ENCODE results near the gene PDXDC1. TPM values are rescaled to one million over a fixed set of nuclear protein-coding genes. Genes with fewer than 3 reads are reported as not detected.
"Not testable (repeated sequence)": the region's sequence is repeated elsewhere in the genome, so short reads cannot be mapped to it uniquely, and the experiment has no call there.

The PDXDC1 gene
- total RNA-seq, 2 experiments from 2014 or later, result 46.4 to 46.6 TPM

GRCh38 chr16:15037003-15037402, 62.2 kb downstream of the PDXDC1 start:
- no peaks in the 10 kb centered on the region for H3K27me3 Mint-ChIP-seq (ENCODE audit: low read depth)
- H3K9me3 Mint-ChIP-seq (ENCODE audit: insufficient read depth), result no peaks in the 10 kb centered on the region
- H3K27ac Mint-ChIP-seq, result no peak overlapping the region
- ChIA-PET POLR2A (no interaction called here), CTCF (interaction anchor here (1.2 kb wide), 1 partner anchor 15 kb away, joined by 3 read pairs; no protein-coding TSS in a partner anchor)
- no peak for ATAC-seq
- peaks cover 7% of the 10 kb centered on the region for H3K4me1 Mint-ChIP-seq (ENCODE audit: low read depth)
- H3K4me3 Mint-ChIP-seq, result no peak overlapping the region
- H3K36me3 Mint-ChIP-seq (ENCODE audit: low read depth), result peaks cover 51% of the 10 kb centered on the region
- DNase-seq, result no peak

- no peaks in the 10 kb centered on the region for H3K9me3 Mint-ChIP-seq (ENCODE audit: insufficient read depth)
- peaks cover under 1% of the 10 kb centered on the region for H3K4me1 Mint-ChIP-seq (ENCODE audit: low read depth)
- DNase-seq, result no peak
- ATAC-seq, result no peak
- H3K27ac Mint-ChIP-seq, result peak overlapping the region; percentile 8
- peaks cover 48% of the 10 kb centered on the region for H3K36me3 Mint-ChIP-seq (ENCODE audit: low read depth)
- no peak overlapping the region for H3K4me3 Mint-ChIP-seq
- ChIA-PET POLR2A (no interaction called here), CTCF (interaction anchor here (1.2 to 1.4 kb wide), 2 partner anchors 15 to 19 kb away, joined by 3 read pairs; no protein-coding TSS in a partner anchor)
- H3K27me3 Mint-ChIP-seq (ENCODE audit: low read depth), result no peaks in the 10 kb centered on the region
Measured at GRCh38 chr16:15037745-15038144, 62.9 kb downstream of the PDXDC1 start.

- Mint-ChIP-seq H3K27me3 (ENCODE audit: low read depth) (no peaks in the 10 kb centered on the region), H3K27ac (no peak overlapping the region), H3K4me1 (ENCODE audit: low read depth) (no peaks in the 10 kb centered on the region), H3K36me3 (ENCODE audit: low read depth) (peaks cover 44% of the 10 kb centered on the region), H3K4me3 (no peak overlapping the region), H3K9me3 (ENCODE audit: insufficient read depth) (no peaks in the 10 kb centered on the region)
- CTCF ChIA-PET, result interaction anchor here (1.4 kb wide), 1 partner anchor 18 kb away, joined by 3 read pairs; no protein-coding TSS in a partner anchor
- no peak for ATAC-seq
- no peak for DNase-seq
- POLR2A ChIA-PET, result no interaction called here
Measured at GRCh38 chr16:15038689-15039088, 63.9 kb downstream of the PDXDC1 start.

DNA sequence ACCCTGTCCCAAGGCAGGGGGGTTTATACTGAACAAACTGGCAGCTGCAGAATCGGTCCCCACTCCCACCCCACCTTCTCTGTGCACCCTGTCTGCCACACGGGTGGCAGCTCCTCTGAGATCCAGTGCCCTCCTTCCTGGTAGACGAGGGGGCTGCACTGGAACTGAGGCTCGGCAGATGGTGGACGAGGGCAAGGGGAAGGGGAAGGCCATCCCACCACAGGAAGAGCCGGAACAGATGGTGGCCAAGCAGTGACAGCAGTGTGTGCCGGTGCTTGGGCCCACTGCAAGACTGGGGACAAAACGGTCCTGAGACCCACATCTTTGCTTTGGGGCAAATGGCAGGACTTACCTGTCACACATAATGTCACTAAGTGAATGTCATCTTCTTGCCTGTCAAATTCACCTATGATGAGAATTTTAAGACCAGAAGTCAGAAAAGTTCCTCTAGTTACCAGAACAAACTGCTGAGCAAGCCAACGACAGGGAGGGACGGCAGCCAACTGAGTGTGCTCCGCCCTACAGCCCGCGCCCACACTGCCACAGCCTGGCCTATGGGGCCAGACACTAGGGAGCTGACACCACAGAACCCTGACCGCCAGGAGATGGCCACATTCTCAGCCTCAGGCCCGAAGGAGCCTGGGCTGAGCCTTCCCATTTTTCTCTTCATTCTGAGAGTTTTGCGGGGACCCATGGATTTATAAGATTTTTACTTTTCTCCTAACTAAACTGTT, 66.6 kb downstream of the PDXDC1 start:
- no peaks in the 10 kb centered on the region for H3K4me1 Mint-ChIP-seq (ENCODE audit: low read depth)
- H3K36me3 Mint-ChIP-seq (ENCODE audit: low read depth), result peaks cover 38% of the 10 kb centered on the region
- POLR2A ChIA-PET, result no interaction called here
- no peaks in the 10 kb centered on the region for H3K9me3 Mint-ChIP-seq (ENCODE audit: insufficient read depth)
- H3K4me3 Mint-ChIP-seq, result no peak overlapping the region
- DNase-seq (no peak), ATAC-seq (no peak)
- no peak overlapping the region for H3K27ac Mint-ChIP-seq
- CTCF ChIA-PET, result no interaction called here
- H3K27me3 Mint-ChIP-seq (ENCODE audit: low read depth), result no peaks in the 10 kb centered on the region

DNA sequence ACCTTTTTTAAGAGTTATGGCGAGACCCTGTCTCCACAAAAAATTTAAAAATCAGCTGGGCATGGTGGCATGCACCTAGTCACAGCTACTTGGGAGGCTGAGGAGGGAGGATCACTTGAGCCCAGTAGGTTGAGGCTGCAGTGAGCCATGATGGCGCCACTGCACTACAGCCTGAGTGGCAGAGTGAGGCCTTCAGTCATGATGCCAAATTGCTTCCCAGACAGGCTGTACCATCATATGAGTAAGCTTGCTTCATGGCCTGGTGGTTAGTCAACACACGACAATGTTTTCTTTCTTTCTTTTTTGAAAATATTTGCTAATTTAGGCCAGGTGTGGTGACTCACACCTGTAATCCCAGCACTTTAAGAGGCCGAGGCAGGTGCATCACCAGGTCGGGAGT, 68.5 kb downstream of the PDXDC1 start:
- H3K36me3 Mint-ChIP-seq (ENCODE audit: low read depth), result peaks cover 34% of the 10 kb centered on the region
- H3K9me3 Mint-ChIP-seq (ENCODE audit: insufficient read depth), result no peaks in the 10 kb centered on the region
- ChIA-PET CTCF (no interaction called here), POLR2A (no interaction called here)
- H3K4me1 Mint-ChIP-seq (ENCODE audit: low read depth), result no peaks in the 10 kb centered on the region
- H3K4me3 Mint-ChIP-seq, result no peak overlapping the region
- no peak for ATAC-seq
- no peak for DNase-seq
- H3K27me3 Mint-ChIP-seq (ENCODE audit: low read depth), result no peaks in the 10 kb centered on the region
- no peak overlapping the region for H3K27ac Mint-ChIP-seq

- no peak for ATAC-seq
- no peaks in the 10 kb centered on the region for H3K4me1 Mint-ChIP-seq (ENCODE audit: low read depth)
- no peak for DNase-seq
- CTCF ChIA-PET, result no interaction called here
- peaks cover 28% of the 10 kb centered on the region for H3K36me3 Mint-ChIP-seq (ENCODE audit: low read depth)
- H3K4me3 Mint-ChIP-seq, result no peak overlapping the region
- no peak overlapping the region for H3K27ac Mint-ChIP-seq
- POLR2A ChIA-PET, result no interaction called here
- H3K9me3 Mint-ChIP-seq (ENCODE audit: insufficient read depth), result no peaks in the 10 kb centered on the region
- no peaks in the 10 kb centered on the region for H3K27me3 Mint-ChIP-seq (ENCODE audit: low read depth)
Measured at GRCh38 chr16:15044286-15044685, 69.5 kb downstream of the PDXDC1 start.

GRCh38 chr16:15045270-15045669, 70.4 kb downstream of the PDXDC1 start:
- DNase-seq; ATAC-seq; H3K27ac Mint-ChIP-seq; CTCF ChIA-PET; POLR2A ChIA-PET; H3K4me1 Mint-ChIP-seq (ENCODE audit: low read depth); H3K9me3 Mint-ChIP-seq (ENCODE audit: insufficient read depth); H3K27me3 Mint-ChIP-seq (ENCODE audit: low read depth); H3K4me3 Mint-ChIP-seq: not testable (repeated sequence)
- H3K36me3 Mint-ChIP-seq (ENCODE audit: low read depth), result peaks cover 23% of the 10 kb centered on the region

GRCh38 chr16:15046692-15047376, 72.0 kb downstream of the PDXDC1 start:
- ChIA-PET CTCF (no interaction called here), POLR2A (no interaction called here)
- Mint-ChIP-seq H3K4me3 (no peak overlapping the region), H3K9me3 (ENCODE audit: insufficient read depth) (no peaks in the 10 kb centered on the region), H3K27me3 (ENCODE audit: low read depth) (no peaks in the 10 kb centered on the region), H3K27ac (no peak overlapping the region), H3K4me1 (ENCODE audit: low read depth) (peaks cover 9% of the 10 kb centered on the region), H3K36me3 (ENCODE audit: low read depth) (peaks cover 19% of the 10 kb centered on the region)
- DNase-seq, result no peak
- ATAC-seq, result no peak

DNA sequence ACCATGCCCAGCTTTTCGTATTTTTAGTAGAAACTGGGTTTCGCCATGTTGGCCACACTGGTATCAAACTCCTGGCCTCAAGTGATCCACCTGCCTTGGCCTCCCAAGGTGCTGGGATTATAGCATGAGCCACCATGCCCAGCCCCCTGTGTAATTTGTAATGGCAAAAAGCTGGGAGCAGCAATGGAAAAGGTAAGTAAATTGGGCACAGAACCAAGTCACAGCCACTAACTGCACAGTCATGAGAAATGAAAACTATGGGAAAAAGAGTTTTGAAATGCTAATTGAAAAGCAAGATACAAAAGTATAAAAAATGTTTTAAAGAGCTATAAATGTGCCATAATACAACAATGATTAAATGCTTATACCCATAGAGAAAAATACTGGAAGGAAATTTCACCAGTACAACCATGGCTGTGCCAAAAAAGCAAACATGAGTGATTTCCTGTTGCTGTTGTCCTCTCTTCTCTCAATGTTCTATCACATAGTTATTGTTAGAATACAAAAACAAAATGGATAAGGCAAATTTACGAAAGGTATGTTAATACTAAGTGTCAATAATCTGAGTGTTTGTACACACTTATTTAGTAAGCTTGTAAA, 74.9 kb downstream of the PDXDC1 start:
- no peak overlapping the region for H3K27ac Mint-ChIP-seq
- CTCF ChIA-PET, result no interaction called here
- DNase-seq, result no peak
- no peaks in the 10 kb centered on the region for H3K27me3 Mint-ChIP-seq (ENCODE audit: low read depth)
- no peaks in the 10 kb centered on the region for H3K9me3 Mint-ChIP-seq (ENCODE audit: insufficient read depth)
- POLR2A ChIA-PET, result no interaction called here
- ATAC-seq, result no peak
- H3K4me3 Mint-ChIP-seq, result no peak overlapping the region
- H3K36me3 Mint-ChIP-seq (ENCODE audit: low read depth), result peaks cover 15% of the 10 kb centered on the region
- peaks cover 18% of the 10 kb centered on the region for H3K4me1 Mint-ChIP-seq (ENCODE audit: low read depth)

- DNase-seq; H3K4me3 Mint-ChIP-seq; ATAC-seq; H3K27ac Mint-ChIP-seq; POLR2A ChIA-PET; CTCF ChIA-PET; H3K9me3 Mint-ChIP-seq (ENCODE audit: insufficient read depth); H3K27me3 Mint-ChIP-seq (ENCODE audit: low read depth): not testable (repeated sequence)
- Mint-ChIP-seq H3K36me3 (ENCODE audit: low read depth) (peaks cover 15% of the 10 kb centered on the region), H3K4me1 (ENCODE audit: low read depth) (peaks cover 22% of the 10 kb centered on the region)
Measured at GRCh38 chr16:15050440-15050839, 75.6 kb downstream of the PDXDC1 start.

- Mint-ChIP-seq H3K9me3 (ENCODE audit: insufficient read depth) (no peaks in the 10 kb centered on the region), H3K4me3 (no peak overlapping the region), H3K27ac (no peak overlapping the region), H3K27me3 (ENCODE audit: low read depth) (no peaks in the 10 kb centered on the region), H3K36me3 (ENCODE audit: low read depth) (peaks cover 8% of the 10 kb centered on the region), H3K4me1 (ENCODE audit: low read depth) (peaks cover 27% of the 10 kb centered on the region)
- DNase-seq, result no peak
- CTCF ChIA-PET, result no interaction called here
- no peak for ATAC-seq
- POLR2A ChIA-PET, result no interaction called here
Measured at GRCh38 chr16:15051387-15051951, 76.6 kb downstream of the PDXDC1 start.
